ENCODE data around the gene SENP1. TPM values are rescaled to one million over a fixed set of nuclear protein-coding genes. Genes with fewer than 3 reads are reported as not detected.

SENP1 gene
- total RNA-seq, 4 donors from 2014 or later, result 24.1 to 43.9 (median 32.4) TPM

DNA sequence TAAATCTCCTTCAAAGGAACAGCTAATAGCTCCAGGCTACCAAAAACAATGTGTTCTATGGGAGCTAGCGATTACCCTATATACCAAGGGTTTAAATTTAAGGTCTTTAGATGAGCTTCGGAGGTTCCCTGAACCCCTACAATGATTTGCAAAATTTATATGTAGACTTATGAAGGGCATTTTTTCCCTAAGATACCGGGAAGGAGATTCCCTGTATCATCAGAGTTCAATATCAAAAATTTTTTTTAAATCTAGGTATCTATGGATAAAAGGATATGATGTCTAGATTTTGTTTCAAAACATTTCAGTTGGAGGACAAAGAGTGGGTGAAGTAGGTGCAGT lies 83.7 kb downstream of the SENP1 start:
- Histone ChIP-seq H3K4me3 (no peak overlapping the region), H3K9me3 (no peaks in the 10 kb centered on the region), H3K27me3 (peaks cover 0 to 4% of the 10 kb centered on the region in 2 donors), H3K27ac (no peak overlapping the region), H3K36me3 (no peaks in the 10 kb centered on the region), H3K4me1 (no peaks in the 10 kb centered on the region)
- DNase-seq, result no peak
- TF ChIP-seq POLR2A (IDR thresholded peaks at IDR 0.05), result no peak
- TF ChIP-seq, protein P1, sequence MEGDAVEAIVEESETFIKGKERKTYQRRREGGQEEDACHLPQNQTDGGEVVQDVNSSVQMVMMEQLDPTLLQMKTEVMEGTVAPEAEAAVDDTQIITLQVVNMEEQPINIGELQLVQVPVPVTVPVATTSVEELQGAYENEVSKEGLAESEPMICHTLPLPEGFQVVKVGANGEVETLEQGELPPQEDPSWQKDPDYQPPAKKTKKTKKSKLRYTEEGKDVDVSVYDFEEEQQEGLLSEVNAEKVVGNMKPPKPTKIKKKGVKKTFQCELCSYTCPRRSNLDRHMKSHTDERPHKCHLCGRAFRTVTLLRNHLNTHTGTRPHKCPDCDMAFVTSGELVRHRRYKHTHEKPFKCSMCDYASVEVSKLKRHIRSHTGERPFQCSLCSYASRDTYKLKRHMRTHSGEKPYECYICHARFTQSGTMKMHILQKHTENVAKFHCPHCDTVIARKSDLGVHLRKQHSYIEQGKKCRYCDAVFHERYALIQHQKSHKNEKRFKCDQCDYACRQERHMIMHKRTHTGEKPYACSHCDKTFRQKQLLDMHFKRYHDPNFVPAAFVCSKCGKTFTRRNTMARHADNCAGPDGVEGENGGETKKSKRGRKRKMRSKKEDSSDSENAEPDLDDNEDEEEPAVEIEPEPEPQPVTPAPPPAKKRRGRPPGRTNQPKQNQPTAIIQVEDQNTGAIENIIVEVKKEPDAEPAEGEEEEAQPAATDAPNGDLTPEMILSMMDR (IDR thresholded peaks at IDR 0.05), result no peak
- intact Hi-C loops (cut with DNase I; ENCODE audit: low total_unique reads), result no loop called here

- no peak for DNase-seq
- Histone ChIP-seq H3K9me3 (no peaks in the 10 kb centered on the region), H3K27ac (no peak overlapping the region), H3K4me1 (no peaks in the 10 kb centered on the region), H3K4me3 (no peak overlapping the region), H3K36me3 (no peaks in the 10 kb centered on the region), H3K27me3 (peaks cover 0 to 4% of the 10 kb centered on the region in 2 donors)
- intact Hi-C loops (cut with DNase I; ENCODE audit: low total_unique reads), result no loop called here
- no peak for TF ChIP-seq POLR2A (IDR thresholded peaks at IDR 0.05)
- TF ChIP-seq, protein P1 (IDR thresholded peaks at IDR 0.05), result no peak
These were observed 84.2 kb downstream of the SENP1 start for GRCh38 chr12:48021485-48022179.

DNA sequence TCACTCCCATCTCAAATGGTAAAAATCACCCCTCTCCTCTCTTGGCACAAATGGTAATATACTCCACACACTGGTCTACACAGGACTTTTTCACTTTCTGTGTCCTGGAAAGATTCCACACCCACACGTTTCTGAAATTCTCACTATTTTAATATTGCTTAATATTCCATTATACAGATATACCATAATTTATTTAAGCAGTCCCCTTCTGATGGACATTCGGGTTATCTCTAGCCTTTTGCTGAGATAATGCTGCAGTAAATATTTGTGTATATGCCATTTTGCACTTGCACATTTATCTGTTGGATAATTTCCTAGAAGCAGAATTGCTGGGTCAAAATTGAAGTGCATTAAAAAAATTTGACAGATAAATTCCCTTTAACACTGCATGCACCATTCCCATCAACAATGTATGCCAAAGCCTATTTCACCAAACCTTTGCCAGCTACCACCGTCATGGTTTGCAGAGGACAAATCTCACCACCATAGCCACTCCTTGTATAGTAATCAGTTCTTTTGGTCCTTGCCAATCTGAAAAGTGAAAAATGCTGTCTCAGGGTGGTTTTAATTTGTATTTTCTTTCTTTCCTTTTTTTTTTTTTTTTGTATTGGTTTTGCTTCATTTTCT lies 86.1 kb downstream of the SENP1 start:
- peaks cover 0 to 4% of the 10 kb centered on the region in 2 donors for H3K27me3 ChIP-seq

GRCh38 chr12:48018618-48018995 lies 87.3 kb downstream of the SENP1 start:
- Histone ChIP-seq H3K4me3 (no peak overlapping the region), H3K36me3 (no peaks in the 10 kb centered on the region), H3K4me1 (no peaks in the 10 kb centered on the region), H3K27ac (no peak overlapping the region), H3K27me3 (peaks cover 0 to 4% of the 10 kb centered on the region in 2 donors), H3K9me3 (no peaks in the 10 kb centered on the region)
- no peak for DNase-seq
- intact Hi-C loops (cut with DNase I; ENCODE audit: low total_unique reads), result no loop called here
- TF ChIP-seq, protein P1 (IDR thresholded peaks at IDR 0.05), result no peak
- TF ChIP-seq POLR2A (IDR thresholded peaks at IDR 0.05), result no peak

More for the DNA sequence above, 86.1 kb downstream of the SENP1 start:
- TF ChIP-seq, protein P1 (IDR thresholded peaks at IDR 0.05), result no peak
- TF ChIP-seq POLR2A (IDR thresholded peaks at IDR 0.05), result no peak
- Histone ChIP-seq H3K27ac (no peak overlapping the region), H3K36me3 (no peaks in the 10 kb centered on the region), H3K9me3 (no peaks in the 10 kb centered on the region), H3K4me3 (no peak overlapping the region), H3K4me1 (no peaks in the 10 kb centered on the region)
- intact Hi-C loops (cut with DNase I; ENCODE audit: low total_unique reads), result no loop called here
- DNase-seq, result no peak

DNA sequence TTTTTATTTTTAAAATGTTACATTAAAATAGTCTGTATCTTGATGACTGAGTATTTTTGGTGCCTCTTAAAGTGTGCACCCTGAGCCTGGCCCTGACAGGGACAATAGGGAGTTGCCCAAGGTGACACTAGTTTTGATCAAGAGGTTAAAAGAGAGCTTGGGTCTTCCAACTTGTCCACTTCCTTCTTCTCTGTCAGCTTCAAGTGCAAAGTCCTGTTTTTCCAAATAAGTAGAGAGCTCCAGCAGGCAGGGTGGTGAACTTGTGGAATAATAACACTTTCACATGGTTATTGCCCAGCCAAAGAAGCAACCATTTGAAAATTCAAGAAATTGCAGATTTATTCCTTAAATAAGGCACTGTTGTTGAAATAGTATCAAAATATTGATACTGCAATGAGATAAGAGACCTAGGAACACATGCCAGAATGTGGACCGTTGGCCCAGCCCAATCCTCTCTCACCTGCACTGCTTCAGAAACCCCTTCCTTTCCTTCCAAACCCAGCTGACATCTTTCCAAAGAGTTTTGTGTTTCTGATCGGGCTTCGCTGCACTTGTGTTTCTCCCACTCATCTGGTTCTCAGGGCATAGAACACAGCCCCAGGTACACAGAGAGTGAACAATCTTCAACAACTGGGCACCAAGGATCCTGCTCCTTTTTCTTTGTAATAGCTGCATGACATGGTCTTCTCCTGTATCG lies 87.8 kb downstream of the SENP1 start:
- TF ChIP-seq, protein P1 (IDR thresholded peaks at IDR 0.05), result no peak
- no peak for TF ChIP-seq POLR2A (IDR thresholded peaks at IDR 0.05)
- Histone ChIP-seq H3K4me3 (no peak overlapping the region), H3K9me3 (no peaks in the 10 kb centered on the region), H3K27me3 (peaks cover 0 to 4% of the 10 kb centered on the region in 2 donors), H3K36me3 (no peaks in the 10 kb centered on the region), H3K27ac (no peak overlapping the region), H3K4me1 (no peaks in the 10 kb centered on the region)
- intact Hi-C loops (cut with DNase I; ENCODE audit: low total_unique reads), result no loop called here
- no peak for DNase-seq

Measured in uterus (tissue), 4 donors.